Common myeloid progenitor, CD34-positive (primary cell): ENCODE data around the gene PUS10. TPM values are rescaled to one million over a fixed set of nuclear protein-coding genes. Genes with fewer than 3 reads are reported as not detected.
A peak's percentile ranks its signal among the peaks of the same experiment; 100 is the strongest.

Experiments used
- CTCF ChIA-PET: fragments of 350-600 bp; sonication (Branson Sonifier 250); formaldehyde crosslinking; loops from one replicate; lab custom pipeline; 2021; ENCODE audit warnings: antibody characterized with exemption; lab: Charles Lee
- POLR2A ChIA-PET: fragments of 350-600 bp; sonication (Branson Sonifier 250); formaldehyde crosslinking; loops from one replicate; lab custom pipeline; 2021; ENCODE audit warnings: antibody characterized with exemption; lab: Charles Lee
- DNase-seq, 3 donors: peaks; one replicate each; pipeline versions ENCODE4 v3.0.0 to v3.0.0-alpha.2; 2013
- H3K27ac ChIP-seq, 2 experiments: 1 replicate in 1 of 2; 2 replicates in 1 of 2; pipeline ENCODE4 v1.7.0; 2013; ENCODE audit warnings: inconsistent platforms in 2 of 2, low read length in 2 of 2, mild to moderate bottlenecking in 2 of 2, low read depth in 1 of 2, moderate library complexity in 1 of 2; ENCODE audit not compliant: severe bottlenecking in 2 of 2, insufficient read depth in 1 of 2, poor library complexity in 1 of 2
- H3K27me3 ChIP-seq, 5 experiments: replicated peaks in 2 of 5; 1 replicate in 3 of 5; 2 replicates in 2 of 5; pipeline versions ENCODE4 v1.6.1 to v1.7.0; 2013; ENCODE audit warnings: low read length in 4 of 5, mild to moderate bottlenecking in 2 of 5, moderate library complexity in 2 of 5, inconsistent platforms in 1 of 5; ENCODE audit not compliant: insufficient read depth in 5 of 5, control insufficient read depth in 4 of 5
- H3K36me3 ChIP-seq, 4 experiments: 1 replicate in 2 of 4; 2 replicates in 2 of 4; pipeline versions ENCODE4 v1.6.1 to v1.7.0; 2013; ENCODE audit warnings: low read length in 3 of 4, control low read depth in 1 of 4, mild to moderate bottlenecking in 1 of 4; ENCODE audit not compliant: control insufficient read depth in 4 of 4, insufficient read depth in 4 of 4
- H3K4me1 ChIP-seq, 4 experiments: 1 replicate in 3 of 4; 2 replicates in 1 of 4; pipeline versions ENCODE4 v1.6.1 to v1.7.1; 2013; ENCODE audit warnings: low read length in 3 of 4, mild to moderate bottlenecking in 3 of 4, control low read depth in 1 of 4, inconsistent platforms in 1 of 4, moderate library complexity in 1 of 4; ENCODE audit not compliant: control insufficient read depth in 4 of 4, insufficient read depth in 4 of 4; ENCODE audit errors: control extremely low read depth in 1 of 4
- H3K4me3 ChIP-seq, 7 experiments: 1 replicate in 4 of 7; 2 replicates in 3 of 7; pipeline versions ENCODE4 v1.5.1 to v1.7.0; 2013; ENCODE audit warnings: mild to moderate bottlenecking in 7 of 7, low read length in 6 of 7, moderate library complexity in 6 of 7, inconsistent platforms in 2 of 7, low read depth in 2 of 7, control low read depth in 1 of 7; ENCODE audit not compliant: insufficient read depth in 4 of 7, control insufficient read depth in 1 of 7; ENCODE audit errors: extremely low read depth in 1 of 7
- H3K9me3 ChIP-seq, 5 experiments: 1 replicate in 4 of 5; 2 replicates in 1 of 5; pipeline versions ENCODE4 v1.6.1 to v1.7.1; 2013; ENCODE audit warnings: low read length in 4 of 5, mild to moderate bottlenecking in 2 of 5, inconsistent platforms in 1 of 5, low read depth in 1 of 5, moderate library complexity in 1 of 5; ENCODE audit not compliant: control insufficient read depth in 4 of 5, insufficient read depth in 2 of 5; ENCODE audit errors: control extremely low read depth in 1 of 5
- WGBS: methylation state at CpG from one replicate; pipeline ENCODE4 v1.1.5; 2013; ENCODE audit not compliant: insufficient coverage; 5-methylcytosine and 5-hydroxymethylcytosine counted together
- polyA plus RNA-seq: library from polyadenylated mRNA; unstranded; fragments of 120-200 nt; gene quantifications from one replicate; pipeline ENCODE4 v1.2.1, GENCODE V29; 2013

Gene PUS10
- polyA plus RNA-seq = 10.9 TPM

GRCh38 chr2:61017556-61018317 is at the start of gene PUS10, which contains the start of gene PEX13:
Gene PUS10 (minus strand): TSS chr2:61018255. CDS start chr2:61011890, 6,365 bp downstream.
Gene PEX13 (plus strand): TSS chr2:61017720. CDS start chr2:61017760, 40 bp downstream.
- H3K4me3 ChIP-seq = peak within 1 kb of the TSS; percentile 83 to 99 (median 95)
- DNase-seq = peak; percentile 72 to 84 (median 72)
- ChIA-PET POLR2A (interaction anchor here (0.6 to 1.2 kb wide), 4 partner anchors 48 to 297 kb away, joined by 3 to 5 read pairs (median 3); partner anchors contain the start of gene SANBR), CTCF (interaction anchor here (1.0 to 1.3 kb wide), 2 partner anchors 19 to 261 kb away, joined by 3 read pairs; no protein-coding TSS in a partner anchor)
- H3K27ac ChIP-seq = peak within 1 kb of the TSS; percentile 89 to 94
- 2% methylated on average over 18 of the region's 39 CpGs for whole genome bisulfite sequencing
- H3K36me3 ChIP-seq = peaks cover 0 to 20% (median 11%) of the 10 kb centered on the region in 4 experiments
- H3K27me3 ChIP-seq = no peaks in the 10 kb centered on the region
- peaks cover 10 to 27% (median 23%) of the 10 kb centered on the region in 4 experiments for H3K4me1 ChIP-seq
- H3K9me3 ChIP-seq = peaks cover 0 to 13% (median 5%) of the 10 kb centered on the region in 5 experiments

GRCh38 chr2:61065714-61066709 is 48.0 kb upstream of the PUS10 start, which contains the start of gene SANBR:
Gene SANBR (plus strand): TSS chr2:61065871. CDS start chr2:61070351, 4,480 bp downstream.
- Histone ChIP-seq H3K27ac (peak within 1 kb of the TSS in 1 of 2 experiments; percentile 49), H3K4me1 (peaks cover 5 to 14% (median 12%) of the 10 kb centered on the region in 4 experiments), H3K27me3 (no peaks in the 10 kb centered on the region), H3K36me3 (peaks cover 0 to 10% (median 3%) of the 10 kb centered on the region in 4 experiments), H3K9me3 (no peaks in the 10 kb centered on the region), H3K4me3 (peak within 1 kb of the TSS; percentile 76 to 93 (median 87))
- ChIA-PET CTCF (interaction anchor here (0.6 to 1.3 kb wide), 4 partner anchors 18 to 441 kb away, joined by 3 to 4 read pairs (median 3); no protein-coding TSS in a partner anchor), POLR2A (interaction anchor here (1.4 kb wide), 1 partner anchor 48 kb away, joined by 5 read pairs; the partner anchor contains the start of genes PEX13 and PUS10)
- DNase-seq = peak; percentile 84 to 94 (median 91)
- WGBS = under 1% methylated on average over 105 of the region's 112 CpGs

- CTCF ChIA-PET = interaction anchor here (0.5 to 1.0 kb wide), 2 partner anchors 14 to 17 kb away, joined by 3 read pairs; no protein-coding TSS in a partner anchor
- Histone ChIP-seq H3K9me3 (no peaks in the 10 kb centered on the region), H3K27me3 (no peaks in the 10 kb centered on the region), H3K27ac (no peak overlapping the region), H3K4me1 (peaks cover 0 to 5% (median 2%) of the 10 kb centered on the region in 4 experiments), H3K4me3 (no peak overlapping the region), H3K36me3 (peaks cover 0 to 10% (median 1%) of the 10 kb centered on the region in 4 experiments)
- no peak for DNase-seq
- POLR2A ChIA-PET = no interaction called here
Observed at GRCh38 chr2:61059382-61059781, 41.3 kb upstream of the PUS10 start.

GRCh38 chr2:61057562-61057961 is 39.5 kb upstream of the PUS10 start:
- peaks cover 0 to 5% (median 2%) of the 10 kb centered on the region in 4 experiments for H3K4me1 ChIP-seq
- DNase-seq = no peak
- CTCF ChIA-PET = no interaction called here

GRCh38 chr2:61055557-61055956 is 37.5 kb upstream of the PUS10 start:
- no peaks in the 10 kb centered on the region for H3K9me3 ChIP-seq
- ChIA-PET CTCF (no interaction called here), POLR2A (no interaction called here)
- no peak overlapping the region for H3K4me3 ChIP-seq
- peaks cover 0 to 5% (median 2%) of the 10 kb centered on the region in 4 experiments for H3K4me1 ChIP-seq
- H3K36me3 ChIP-seq = peaks cover 2 to 19% (median 8%) of the 10 kb centered on the region in 4 experiments
- WGBS = 90% methylated on average over 2 of the region's 2 CpGs
- no peaks in the 10 kb centered on the region for H3K27me3 ChIP-seq
- H3K27ac ChIP-seq = peak overlapping the region; percentile 67 to 80
- peak; percentile 25 to 79 (median 72) for DNase-seq

More at GRCh38 chr2:61057562-61057961, 39.5 kb upstream of the PUS10 start:
- POLR2A ChIA-PET = no interaction called here
- no peak overlapping the region for H3K27ac ChIP-seq
- peaks cover 2 to 16% (median 5%) of the 10 kb centered on the region in 4 experiments for H3K36me3 ChIP-seq
- H3K27me3 ChIP-seq = no peaks in the 10 kb centered on the region
- no peaks in the 10 kb centered on the region for H3K9me3 ChIP-seq
- no peak overlapping the region for H3K4me3 ChIP-seq

- CTCF ChIA-PET = interaction anchor here (1.0 kb wide), 1 partner anchor 15 kb away, joined by 4 read pairs; no protein-coding TSS in a partner anchor
- Histone ChIP-seq H3K27ac (no peak overlapping the region), H3K27me3 (no peaks in the 10 kb centered on the region), H3K9me3 (no peaks in the 10 kb centered on the region), H3K36me3 (peaks cover 7 to 42% (median 26%) of the 10 kb centered on the region in 4 experiments), H3K4me3 (no peak overlapping the region), H3K4me1 (peaks cover 0 to 7% (median 5%) of the 10 kb centered on the region in 4 experiments)
- POLR2A ChIA-PET = no interaction called here
- no peak for DNase-seq
- WGBS = no CpG with 5 or more reads among the region's 4 CpGs
Observed at GRCh38 chr2:61045999-61046398, 27.9 kb upstream of the PUS10 start.
